Right kidney (tissue), 1 donor: Measurements from ENCODE around the gene VDR.
"Not testable (repeated sequence)": the region's sequence is repeated elsewhere in the genome, so short reads cannot be mapped to it uniquely, and the experiment has no call there.

Experiments used
- DNase-seq: peaks from one replicate; pipeline ENCODE4 v3.0.0-alpha.2; 2016

The VDR gene

DNA sequence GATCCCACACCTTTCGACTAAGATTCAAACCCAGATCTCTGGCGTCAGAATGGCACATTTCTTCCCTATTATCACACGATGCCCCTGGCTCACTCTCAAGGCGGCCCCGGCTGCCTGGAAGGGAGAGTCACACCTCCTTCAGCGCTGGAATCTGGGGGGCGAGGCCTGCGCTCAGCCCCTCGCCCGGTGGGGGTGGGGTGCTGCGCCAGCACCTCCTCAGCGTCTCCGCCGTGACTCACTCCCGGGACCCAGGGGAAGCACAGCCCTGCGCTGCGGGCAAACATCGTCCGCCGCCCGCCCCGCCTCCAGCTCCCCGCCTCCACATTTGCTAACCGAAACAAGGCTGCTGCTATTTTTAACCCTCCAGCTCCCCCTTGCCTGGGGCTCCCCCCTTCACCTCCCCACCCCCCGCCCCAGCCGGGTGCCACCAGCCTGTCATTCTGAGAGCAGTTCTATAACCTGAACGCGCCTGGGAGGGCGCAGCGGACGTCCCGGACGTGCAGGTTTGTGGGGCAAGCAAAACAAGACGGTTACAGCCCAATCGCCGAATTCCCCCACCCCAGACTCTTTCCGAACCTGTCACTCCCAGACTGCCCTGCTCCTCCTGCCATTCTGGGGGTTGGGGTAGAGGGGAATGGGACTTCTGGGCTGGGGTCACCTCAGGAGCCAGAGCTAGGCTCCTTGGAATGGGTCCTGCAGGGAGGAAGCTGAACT lies 91.8 kb downstream of the VDR start:
- peak; percentile 65 for DNase-seq

DNA sequence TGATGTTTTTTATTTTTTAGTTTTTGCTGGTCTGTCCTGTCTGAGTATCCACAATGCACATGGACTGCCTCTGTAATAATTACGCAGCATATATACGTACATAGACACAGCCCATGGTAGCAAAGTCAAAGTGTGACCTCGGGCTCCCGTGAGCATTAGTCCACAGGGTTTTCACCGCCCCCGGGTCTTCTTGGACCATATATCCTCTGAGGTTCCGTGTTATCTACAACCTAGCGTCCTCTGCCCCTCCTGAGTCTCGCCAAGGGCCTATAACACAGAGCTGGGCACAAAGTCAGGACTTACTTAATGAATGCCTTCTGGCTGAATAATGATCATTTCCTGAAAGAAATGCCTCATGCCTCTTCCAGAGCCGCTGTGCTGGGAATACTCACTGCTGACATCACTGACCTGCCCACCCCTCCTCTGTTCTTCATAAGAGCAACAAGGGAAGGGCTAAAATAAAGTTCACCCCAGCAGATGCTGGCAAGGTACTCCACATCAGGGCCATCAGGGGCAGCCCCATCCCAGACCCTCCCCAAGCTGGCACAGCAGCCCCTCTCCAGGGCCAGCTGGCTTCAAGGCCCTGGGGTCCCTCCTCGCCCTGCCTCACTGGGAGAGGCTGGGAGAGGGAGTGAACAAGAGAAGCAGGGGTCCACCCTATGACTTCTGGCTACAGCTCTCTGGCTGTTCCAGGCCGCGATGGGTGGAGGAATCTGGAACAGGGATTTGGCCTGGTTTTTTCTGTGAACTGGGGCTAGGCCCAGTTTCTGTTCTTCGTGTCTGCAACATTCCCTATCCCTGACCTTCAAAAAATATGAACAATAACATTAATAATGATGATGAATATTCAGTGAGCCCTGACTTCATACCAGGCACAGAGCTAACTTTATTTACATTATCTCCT lies 93.0 kb downstream of the VDR start:
- no peak for DNase-seq

DNA sequence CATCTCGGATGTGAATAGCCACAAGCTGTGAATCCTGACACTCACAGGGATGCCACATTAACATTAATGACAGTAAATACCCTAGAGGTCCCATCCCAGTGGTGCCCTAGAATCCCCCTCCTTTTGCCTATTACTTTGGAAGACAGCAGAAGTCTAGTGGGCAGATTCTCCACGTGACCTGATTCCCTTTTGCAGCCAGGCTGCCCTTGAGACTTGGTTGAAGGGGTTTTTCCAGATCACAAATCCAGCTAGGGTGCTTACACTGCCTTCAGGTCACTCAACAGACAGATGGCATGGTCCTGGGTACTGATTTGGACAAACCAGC lies 93.8 kb downstream of the VDR start:
- DNase-seq, result no peak

DNA sequence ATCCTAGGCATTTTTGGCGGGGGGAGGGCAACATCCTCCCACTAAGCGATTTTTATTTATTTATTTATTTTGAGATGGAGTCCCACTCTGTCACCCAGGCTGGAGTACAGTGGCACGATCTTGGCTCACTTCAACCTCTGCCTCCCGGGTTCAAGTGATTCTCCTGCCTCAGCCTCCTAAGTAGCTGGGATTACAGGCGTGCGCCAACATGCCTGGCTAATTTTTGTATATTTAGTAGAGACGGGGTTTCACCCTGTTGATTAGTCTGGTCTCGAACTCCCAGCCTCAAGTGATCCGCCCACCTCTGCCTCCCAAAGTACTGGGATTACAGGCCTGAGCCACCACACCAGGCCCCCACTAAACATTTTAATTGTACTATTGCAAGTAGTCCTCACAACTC lies 95.3 kb downstream of the VDR start:
- not testable (repeated sequence) for DNase-seq

DNA sequence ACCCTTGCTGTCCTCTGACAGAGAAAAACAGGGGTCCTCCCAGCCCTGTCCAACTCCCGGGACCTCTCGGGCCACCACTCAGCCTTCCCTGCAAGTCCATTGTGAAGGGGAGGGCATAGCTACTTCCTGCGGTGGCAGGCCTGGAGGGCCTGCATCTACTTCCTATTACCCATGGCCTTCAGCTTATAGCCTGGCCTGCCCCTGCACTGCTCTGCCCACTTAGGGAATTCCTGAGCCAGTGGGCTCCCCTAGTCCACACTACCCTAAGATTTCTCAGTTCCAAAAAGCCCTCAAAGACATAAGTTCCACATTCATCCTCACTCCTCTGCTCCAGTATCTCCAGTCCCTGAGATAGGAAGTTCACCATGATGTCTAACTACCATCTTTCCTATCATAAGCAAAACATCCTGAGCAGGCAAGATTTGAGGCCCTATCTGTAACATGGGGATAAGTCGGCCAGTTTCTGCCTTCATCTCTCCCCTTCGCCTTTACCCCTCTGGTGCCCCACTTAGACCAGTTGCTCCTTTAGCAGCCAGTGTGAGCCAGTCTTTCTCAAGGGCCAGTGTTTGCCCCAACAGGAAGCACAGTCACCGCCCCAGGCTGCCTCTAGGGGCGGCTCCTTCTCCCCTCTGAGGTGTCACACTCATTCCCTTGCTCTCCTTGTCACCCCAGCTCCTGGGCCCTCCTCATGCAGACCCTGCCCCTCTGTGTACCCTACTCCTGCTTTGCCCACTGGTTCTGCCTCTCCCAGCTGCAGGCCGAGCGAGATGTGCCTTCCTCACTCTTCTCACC lies 96.0 kb downstream of the VDR start:
- no peak for DNase-seq

DNA sequence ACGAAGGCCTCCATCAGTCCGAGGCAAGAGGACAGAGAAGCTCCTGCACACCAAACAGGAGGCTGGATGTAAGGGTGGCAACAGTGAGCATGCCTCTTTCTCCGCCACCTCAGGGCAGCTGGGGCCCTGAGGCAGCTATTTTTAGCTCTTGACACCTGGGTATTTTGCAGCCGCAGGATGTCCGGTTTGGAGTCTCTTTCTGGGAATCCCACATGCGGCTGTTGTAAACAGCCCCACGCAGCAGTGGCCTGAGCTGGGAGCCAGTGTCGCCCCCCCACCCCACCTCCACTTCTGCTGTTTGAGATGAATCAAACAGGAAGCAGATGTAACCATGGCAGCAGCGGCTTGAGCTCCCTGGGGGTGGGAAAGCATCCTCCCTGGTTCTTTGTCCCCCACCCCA lies 96.7 kb downstream of the VDR start:
- DNase-seq, result no peak

DNA sequence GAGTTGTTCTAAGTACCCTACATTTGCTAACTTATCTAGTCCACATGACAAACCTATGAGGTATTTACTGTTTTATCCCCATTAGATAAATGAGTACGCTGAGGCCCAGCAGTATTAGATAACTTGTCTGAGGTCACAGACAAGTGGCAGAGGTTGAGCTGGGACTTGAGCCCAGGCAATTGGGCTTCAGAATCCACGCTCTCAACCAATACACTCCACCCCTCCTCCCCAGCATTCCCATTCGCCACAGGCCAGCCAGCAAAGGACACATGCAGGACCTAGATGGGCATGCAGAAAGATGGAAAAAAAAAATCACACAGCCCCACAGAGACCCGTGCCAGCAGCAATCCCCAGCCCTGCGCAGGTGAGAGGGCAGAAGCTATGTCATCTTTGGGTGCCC lies 97.5 kb downstream of the VDR start:
- no peak for DNase-seq

GRCh38 chr12:47805417-47805816 lies 99.4 kb downstream of the VDR start:
- DNase-seq, result no peak

GRCh38 chr12:47804171-47804570 lies 100.6 kb downstream of the VDR start:
- no peak for DNase-seq

- DNase-seq, result no peak
Measured at GRCh38 chr12:47803191-47803875, 101.5 kb downstream of the VDR start.

- no peak for DNase-seq
Measured at GRCh38 chr12:47802312-47802711, 102.5 kb downstream of the VDR start.

DNA sequence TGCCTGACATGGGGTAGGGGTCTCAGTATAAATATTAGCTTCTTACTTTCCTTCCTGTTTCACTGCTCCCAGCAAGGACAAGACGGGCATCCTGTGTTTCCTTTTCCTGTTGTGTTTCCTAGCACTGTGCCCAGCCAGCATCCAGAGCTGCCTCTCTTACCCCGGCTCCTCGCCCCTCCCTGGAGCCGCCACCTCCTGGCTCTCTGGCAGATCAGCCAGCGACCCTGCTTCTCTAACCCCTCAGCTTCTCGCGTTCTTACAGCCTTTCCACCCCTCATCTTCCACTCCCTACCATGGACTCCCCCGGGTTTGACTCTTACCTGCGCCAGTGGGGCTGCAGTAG lies 102.9 kb downstream of the VDR start:
- no peak for DNase-seq

- no peak for DNase-seq
Measured at GRCh38 chr12:47801170-47801903, 103.5 kb downstream of the VDR start.

DNA sequence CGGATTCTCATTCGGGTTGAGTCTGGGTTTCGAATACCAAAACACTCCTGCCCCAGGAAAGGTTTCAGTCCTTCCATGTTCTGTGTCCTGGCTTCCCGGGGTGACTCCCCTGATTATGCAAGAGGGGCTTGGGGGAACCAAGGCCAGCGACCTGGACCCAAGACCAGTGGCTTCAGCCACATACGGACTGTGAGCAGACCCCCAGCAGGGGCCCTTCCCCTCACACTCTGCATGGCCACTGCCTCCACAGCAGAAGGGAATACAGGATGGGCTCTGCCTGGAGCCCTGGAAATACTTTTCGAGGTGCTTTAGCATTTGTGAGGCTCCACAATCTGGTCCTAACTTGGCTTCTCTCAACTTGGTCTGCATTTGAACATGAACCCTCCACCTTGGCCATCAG lies 104.2 kb downstream of the VDR start:
- DNase-seq, result no peak

DNA sequence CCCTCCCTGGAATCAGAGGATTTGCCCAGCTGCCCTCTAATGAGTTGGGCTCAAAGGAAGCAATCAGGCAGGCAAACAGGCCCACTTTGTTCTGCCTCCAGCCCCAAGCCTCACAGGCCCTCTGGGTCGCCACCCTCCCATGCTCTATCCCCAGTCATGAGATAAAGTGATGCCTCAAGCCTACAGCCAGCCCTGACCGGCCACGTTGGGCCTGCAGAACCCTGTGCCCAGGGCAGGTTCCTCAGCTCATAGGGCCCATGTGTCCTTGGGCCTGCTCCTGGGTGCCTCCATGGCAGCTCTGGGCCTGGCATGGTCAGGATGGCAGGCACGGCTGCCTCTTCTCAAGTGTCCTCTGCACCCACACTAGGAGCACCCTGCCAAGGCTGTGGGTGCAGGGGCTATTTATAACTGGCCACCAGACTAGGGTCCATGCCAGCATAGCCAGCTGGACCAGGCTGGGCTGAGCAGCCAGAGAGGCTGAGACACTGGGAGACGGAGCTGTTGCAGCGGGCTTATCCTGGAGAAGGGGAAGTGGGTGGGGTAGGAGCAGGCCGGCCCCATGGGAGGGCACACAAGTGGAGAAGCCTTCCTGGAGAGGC lies 105.3 kb downstream of the VDR start:
- no peak for DNase-seq

DNA sequence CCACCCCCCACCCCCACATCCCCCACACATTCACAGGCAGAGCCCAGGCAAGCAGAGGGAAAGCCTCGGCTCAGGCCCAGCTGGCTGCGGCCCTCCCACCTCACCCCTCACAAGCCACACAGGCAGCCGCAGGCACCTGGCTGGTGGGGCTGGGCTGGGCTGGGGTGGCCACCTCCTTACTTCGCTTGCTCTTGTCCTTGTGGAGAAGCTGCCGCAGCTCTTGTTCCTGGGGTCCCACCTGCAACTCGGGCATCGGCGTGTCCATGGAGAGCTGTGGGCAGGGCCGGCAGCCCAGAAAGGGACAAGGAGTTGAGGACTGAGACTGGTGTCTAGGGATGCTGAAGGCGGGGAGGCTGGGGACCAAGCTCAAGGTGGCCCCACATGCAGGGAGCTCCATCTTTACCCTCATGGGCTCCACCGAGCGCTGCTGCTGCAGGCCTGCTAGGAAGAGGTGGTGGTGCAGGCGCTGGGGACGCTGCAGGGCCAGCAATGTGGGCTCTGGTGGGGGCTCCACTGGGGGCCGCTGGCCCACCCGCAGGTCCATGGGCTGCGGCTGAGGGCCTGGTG lies 106.3 kb downstream of the VDR start:
- no peak for DNase-seq

GRCh38 chr12:47797441-47797840 lies 107.4 kb downstream of the VDR start:
- no peak for DNase-seq

GRCh38 chr12:47795814-47796411 lies 108.9 kb downstream of the VDR start:
- no peak for DNase-seq

- no peak for DNase-seq
Measured at GRCh38 chr12:47795121-47795813, 109.5 kb downstream of the VDR start.

DNA sequence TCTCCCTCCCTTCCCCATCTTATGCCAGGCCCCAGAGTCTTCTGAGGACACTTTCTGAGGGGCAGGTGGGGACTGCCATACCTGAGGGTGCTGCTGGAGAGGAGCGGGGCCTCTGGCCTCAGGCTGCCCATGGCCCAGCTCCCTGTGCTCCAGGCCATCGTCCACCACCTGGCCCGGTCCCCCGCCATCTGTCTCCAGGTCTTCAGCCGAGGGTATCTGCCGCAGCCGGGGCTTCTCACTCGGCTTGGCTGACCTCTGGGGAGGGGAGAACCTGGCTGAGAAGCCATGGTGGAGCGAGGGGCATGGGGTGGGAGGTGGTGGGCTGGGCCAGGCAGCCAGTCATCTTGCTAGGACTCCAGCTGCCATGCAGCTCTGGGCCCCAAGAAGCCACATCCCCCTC lies 110.1 kb downstream of the VDR start:
- DNase-seq, result no peak
